GM10248 (cell line): Measurements from ENCODE around the gene RAB29.

Experiments
- CTCF ChIA-PET: fragments of 300-600 bp; sonication (Branson Sonifier 250); formaldehyde crosslinking; extraction: SDS; loops from one replicate; lab custom pipeline; 2021; ENCODE audit warnings: antibody characterized with exemption; lab: Yijun Ruan, JAX
- POLR2A ChIA-PET: fragments of 350-650 bp; sonication (Branson Sonifier 250); formaldehyde crosslinking; extraction: SDS; loops from one replicate; lab custom pipeline; 2020; ENCODE audit warnings: antibody characterized with exemption; lab: Yijun Ruan, JAX
- DNase-seq: peaks from one replicate; pipeline ENCODE4 v3.0.0; 2012; ENCODE audit errors: extremely low spot score
- TF ChIP-seq, protein P1 (sequence below): IDR thresholded peaks from 2 replicates; pipeline ENCODE4 v1.5.1; 2012; ENCODE audit warnings: mild to moderate bottlenecking, low read depth; ENCODE audit errors: extremely low read depth, missing control alignments, control extremely low read depth

The RAB29 gene

GRCh38 chr1:205805082-205805711 is 29.9 kb upstream of the RAB29 start:
- POLR2A ChIA-PET, result no interaction called here
- TF ChIP-seq, protein P1, sequence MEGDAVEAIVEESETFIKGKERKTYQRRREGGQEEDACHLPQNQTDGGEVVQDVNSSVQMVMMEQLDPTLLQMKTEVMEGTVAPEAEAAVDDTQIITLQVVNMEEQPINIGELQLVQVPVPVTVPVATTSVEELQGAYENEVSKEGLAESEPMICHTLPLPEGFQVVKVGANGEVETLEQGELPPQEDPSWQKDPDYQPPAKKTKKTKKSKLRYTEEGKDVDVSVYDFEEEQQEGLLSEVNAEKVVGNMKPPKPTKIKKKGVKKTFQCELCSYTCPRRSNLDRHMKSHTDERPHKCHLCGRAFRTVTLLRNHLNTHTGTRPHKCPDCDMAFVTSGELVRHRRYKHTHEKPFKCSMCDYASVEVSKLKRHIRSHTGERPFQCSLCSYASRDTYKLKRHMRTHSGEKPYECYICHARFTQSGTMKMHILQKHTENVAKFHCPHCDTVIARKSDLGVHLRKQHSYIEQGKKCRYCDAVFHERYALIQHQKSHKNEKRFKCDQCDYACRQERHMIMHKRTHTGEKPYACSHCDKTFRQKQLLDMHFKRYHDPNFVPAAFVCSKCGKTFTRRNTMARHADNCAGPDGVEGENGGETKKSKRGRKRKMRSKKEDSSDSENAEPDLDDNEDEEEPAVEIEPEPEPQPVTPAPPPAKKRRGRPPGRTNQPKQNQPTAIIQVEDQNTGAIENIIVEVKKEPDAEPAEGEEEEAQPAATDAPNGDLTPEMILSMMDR, result no peak
- CTCF ChIA-PET, result interaction anchor here (0.7 to 3.4 kb wide), 6 partner anchors 13 to 214 kb away, joined by 3 to 19 read pairs (median 6); no protein-coding TSS in a partner anchor
- no peak for DNase-seq

GRCh38 chr1:205804605-205805004 is 29.3 kb upstream of the RAB29 start:
- ChIA-PET POLR2A (no interaction called here), CTCF (interaction anchor here (0.7 to 3.4 kb wide), 7 partner anchors 12 to 213 kb away, joined by 3 to 19 read pairs (median 5); no protein-coding TSS in a partner anchor)
- TF ChIP-seq, protein P1, result no peak
- no peak for DNase-seq

GRCh38 chr1:205803986-205804385 is 28.7 kb upstream of the RAB29 start:
- ChIA-PET CTCF (interaction anchor here (0.7 to 2.4 kb wide), 5 partner anchors 12 to 173 kb away, joined by 3 to 19 read pairs (median 5); no protein-coding TSS in a partner anchor), POLR2A (no interaction called here)
- no peak for DNase-seq
- TF ChIP-seq, protein P1, result no peak

DNA sequence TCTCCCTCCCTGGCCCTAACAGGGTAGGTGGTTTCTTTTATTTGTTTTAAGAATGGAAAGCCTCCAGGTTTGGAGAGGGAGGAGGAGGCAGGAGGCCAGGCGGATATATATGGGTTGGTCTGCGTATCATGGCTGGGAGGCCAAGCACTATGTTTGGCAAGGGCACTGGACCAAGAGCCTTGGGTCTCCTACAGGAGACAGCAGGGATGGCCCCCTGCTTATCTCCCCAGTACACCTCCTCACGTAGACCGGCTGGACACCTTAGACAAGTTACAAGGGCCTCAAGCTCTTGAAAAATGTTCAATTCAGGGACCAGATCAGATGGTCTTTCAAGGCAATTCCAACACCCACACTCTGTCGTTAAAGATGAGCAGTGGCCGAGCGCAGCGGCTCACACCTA is 26.8 kb upstream of the RAB29 start:
- DNase-seq, result no peak
- ChIA-PET POLR2A (no interaction called here), CTCF (interaction anchor here (1.1 kb wide), 1 partner anchor 9 kb away, joined by 3 read pairs; no protein-coding TSS in a partner anchor)
- TF ChIP-seq, protein P1, result no peak

DNA sequence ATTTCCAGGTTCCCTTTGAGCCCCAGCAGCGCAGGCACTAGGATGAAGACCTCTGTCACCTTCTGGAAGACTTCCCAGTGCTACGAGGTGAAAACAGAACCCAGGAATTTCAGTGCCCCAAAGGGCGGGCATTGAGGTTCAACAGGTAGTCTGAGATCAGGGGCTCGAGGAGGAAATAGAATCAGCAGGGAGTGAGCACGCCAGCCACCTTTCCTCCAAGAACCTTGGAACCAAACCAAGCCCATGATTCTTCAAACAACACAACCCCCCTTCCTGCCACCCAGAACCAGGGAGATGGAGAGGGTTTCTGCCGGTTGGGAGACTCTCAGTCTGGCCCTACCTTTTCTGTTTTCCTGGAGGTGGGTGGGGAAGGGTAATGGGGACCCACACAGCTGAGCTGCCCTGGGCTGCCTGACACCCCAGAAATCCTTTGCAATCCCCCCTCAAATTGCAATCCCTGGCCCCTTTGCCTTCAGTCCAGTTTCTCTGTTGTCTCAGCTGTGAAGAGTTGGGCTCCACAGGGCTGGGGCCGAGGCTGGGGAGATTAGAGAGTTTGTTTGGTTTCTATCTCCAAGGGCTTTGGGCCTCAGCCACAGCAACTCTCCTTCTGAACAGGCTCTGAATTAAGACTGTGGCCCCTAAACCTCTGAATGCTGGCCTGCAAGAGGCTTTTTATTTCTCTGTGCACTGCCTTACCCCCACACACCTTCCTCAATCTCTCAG is 25.9 kb upstream of the RAB29 start:
- ChIA-PET CTCF (interaction anchor here (1.1 to 2.3 kb wide), 2 partner anchors 9 to 10 kb away, joined by 3 to 10 read pairs; no protein-coding TSS in a partner anchor), POLR2A (no interaction called here)
- TF ChIP-seq, protein P1, result no peak
- DNase-seq, result no peak

DNA sequence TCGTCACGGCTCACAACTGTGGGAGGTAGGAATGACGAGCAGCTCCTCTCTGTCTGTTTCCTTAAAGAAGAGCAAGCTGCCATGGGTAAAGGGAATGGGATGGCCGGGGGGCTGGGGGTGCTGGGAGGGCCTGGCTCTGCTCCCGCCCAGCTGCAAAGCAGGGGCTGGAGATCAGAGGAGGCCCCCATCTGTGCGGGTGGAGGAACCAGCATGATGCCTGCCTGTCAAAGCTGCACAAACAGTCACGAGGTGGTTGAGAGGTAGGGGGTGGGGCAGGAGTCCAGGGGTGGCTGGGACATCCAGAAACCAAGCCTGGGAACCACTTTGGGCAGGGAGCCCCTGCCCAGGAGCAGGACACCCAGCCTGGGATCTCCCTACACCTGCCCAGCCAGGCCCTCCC is 25.1 kb upstream of the RAB29 start:
- ChIA-PET POLR2A (no interaction called here), CTCF (interaction anchor here (1.4 to 2.3 kb wide), 3 partner anchors 9 to 177 kb away, joined by 3 to 10 read pairs (median 5); no protein-coding TSS in a partner anchor)
- no peak for DNase-seq

More for the DNA sequence above, 25.1 kb upstream of the RAB29 start:
- TF ChIP-seq, protein P1, result no peak
